Measurements from ENCODE around the gene PPAN.

Gene PPAN

DNA sequence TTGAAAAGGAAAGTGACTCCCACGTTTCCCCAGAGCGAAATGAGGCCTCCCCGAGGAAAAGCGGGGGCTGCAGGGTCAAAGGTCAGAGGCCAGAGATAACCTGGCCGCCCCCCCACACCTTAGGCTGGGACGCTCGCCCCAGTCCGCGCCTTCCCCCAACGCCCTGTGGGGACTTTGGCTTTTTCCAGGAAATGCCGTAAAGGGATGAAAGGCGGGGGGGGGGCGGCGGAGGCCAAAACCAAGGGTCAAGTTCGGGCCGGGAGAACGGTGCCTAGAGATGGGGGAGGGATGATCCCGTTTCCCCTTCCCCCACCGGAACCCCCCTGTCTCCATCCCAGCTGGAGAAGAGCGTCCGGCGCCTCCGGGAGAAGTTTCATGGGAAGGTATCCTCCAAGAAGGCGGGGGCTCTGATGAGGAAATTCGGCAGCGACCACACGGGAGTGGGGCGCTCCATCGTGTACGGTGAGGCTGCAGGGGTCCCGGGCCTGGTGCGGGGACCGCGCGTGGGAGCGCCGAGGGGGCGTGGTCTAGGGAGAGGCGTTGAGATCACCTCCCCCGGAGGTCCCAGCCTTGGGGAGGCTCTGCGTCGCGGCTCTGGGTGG lies 19.5 kb upstream of the PPAN start:
- Histone ChIP-seq H3K4me1 (ENCODE audit: insufficient read depth, low read length) (no peaks in the 10 kb centered on the region), H3K36me3 (ENCODE audit: insufficient read depth, low read length) (no peaks in the 10 kb centered on the region), H2AFZ (ENCODE audit: low read depth, low read length) (peak overlapping the region; percentile 44), H3K9me3 (ENCODE audit: low read length) (peaks cover 6% of the 10 kb centered on the region), H3K27me3 (ENCODE audit: insufficient read depth, low read length) (peaks cover 8% of the 10 kb centered on the region), H3K4me3 (ENCODE audit: low read length) (peak overlapping the region; percentile 52)

GRCh38 chr19:10087296-10088061 lies 18.7 kb upstream of the PPAN start:
- Histone ChIP-seq H3K4me1 (ENCODE audit: insufficient read depth, low read length) (no peaks in the 10 kb centered on the region), H2AFZ (ENCODE audit: low read depth, low read length) (no peak overlapping the region), H3K9me3 (ENCODE audit: low read length) (peaks cover 6% of the 10 kb centered on the region), H3K27me3 (ENCODE audit: insufficient read depth, low read length) (peaks cover 8% of the 10 kb centered on the region), H3K36me3 (ENCODE audit: insufficient read depth, low read length) (no peaks in the 10 kb centered on the region), H3K4me3 (ENCODE audit: low read length) (no peak overlapping the region)

DNA sequence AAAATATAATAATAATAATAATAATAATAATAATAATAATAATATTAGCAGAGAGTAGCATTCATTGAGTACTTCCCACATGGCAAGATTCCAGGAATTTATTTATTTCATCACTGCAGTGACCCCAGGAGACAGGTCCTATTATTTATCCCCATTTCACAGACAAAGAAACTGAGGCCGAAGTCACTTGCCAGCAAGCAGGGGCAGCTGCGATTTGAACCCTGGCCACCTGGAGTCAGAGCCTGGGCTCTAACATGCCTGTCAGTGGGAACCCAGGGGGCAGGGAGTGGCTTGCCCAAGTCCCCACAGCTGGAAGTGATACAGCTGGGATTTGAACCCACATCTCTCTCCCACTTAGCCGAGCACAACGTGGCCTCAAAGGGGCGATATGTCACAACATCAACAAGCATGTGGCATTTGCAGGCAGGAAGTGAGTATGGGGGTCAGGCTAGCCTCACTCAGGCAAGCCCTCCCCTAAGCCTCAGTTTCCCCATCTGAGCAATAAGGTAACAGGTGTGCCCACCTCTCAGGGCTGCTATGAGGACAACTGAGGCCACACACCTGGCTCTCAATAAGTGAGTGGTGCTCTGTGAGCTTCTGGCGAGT lies 17.1 kb upstream of the PPAN start:
- Histone ChIP-seq H3K4me3 (ENCODE audit: low read length) (no peak overlapping the region), H3K27me3 (ENCODE audit: insufficient read depth, low read length) (peaks cover 8% of the 10 kb centered on the region)

GRCh38 chr19:10089801-10090375 lies 16.3 kb upstream of the PPAN start:
- H3K4me1 ChIP-seq (ENCODE audit: insufficient read depth, low read length): no peaks in the 10 kb centered on the region
- no peak overlapping the region for H3K4me3 ChIP-seq (ENCODE audit: low read length)
- H2AFZ ChIP-seq (ENCODE audit: low read depth, low read length): no peak overlapping the region
- H3K36me3 ChIP-seq (ENCODE audit: insufficient read depth, low read length): no peaks in the 10 kb centered on the region
- peaks cover 8% of the 10 kb centered on the region for H3K27me3 ChIP-seq (ENCODE audit: insufficient read depth, low read length)
- peaks cover 6% of the 10 kb centered on the region for H3K9me3 ChIP-seq (ENCODE audit: low read length)

More for the DNA sequence above, 17.1 kb upstream of the PPAN start:
- Histone ChIP-seq H3K9me3 (ENCODE audit: low read length) (peaks cover 6% of the 10 kb centered on the region), H3K36me3 (ENCODE audit: insufficient read depth, low read length) (no peaks in the 10 kb centered on the region), H2AFZ (ENCODE audit: low read depth, low read length) (no peak overlapping the region), H3K4me1 (ENCODE audit: insufficient read depth, low read length) (no peaks in the 10 kb centered on the region)

- no peak overlapping the region for H3K4me3 ChIP-seq (ENCODE audit: low read length)
- peaks cover under 1% of the 10 kb centered on the region for H3K4me1 ChIP-seq (ENCODE audit: insufficient read depth, low read length)
- H3K36me3 ChIP-seq (ENCODE audit: insufficient read depth, low read length): no peaks in the 10 kb centered on the region
- H2AFZ ChIP-seq (ENCODE audit: low read depth, low read length): no peak overlapping the region
- no peaks in the 10 kb centered on the region for H3K27me3 ChIP-seq (ENCODE audit: insufficient read depth, low read length)
- peaks cover 9% of the 10 kb centered on the region for H3K9me3 ChIP-seq (ENCODE audit: low read length)
Measured at GRCh38 chr19:10091370-10091687, 14.8 kb upstream of the PPAN start.

DNA sequence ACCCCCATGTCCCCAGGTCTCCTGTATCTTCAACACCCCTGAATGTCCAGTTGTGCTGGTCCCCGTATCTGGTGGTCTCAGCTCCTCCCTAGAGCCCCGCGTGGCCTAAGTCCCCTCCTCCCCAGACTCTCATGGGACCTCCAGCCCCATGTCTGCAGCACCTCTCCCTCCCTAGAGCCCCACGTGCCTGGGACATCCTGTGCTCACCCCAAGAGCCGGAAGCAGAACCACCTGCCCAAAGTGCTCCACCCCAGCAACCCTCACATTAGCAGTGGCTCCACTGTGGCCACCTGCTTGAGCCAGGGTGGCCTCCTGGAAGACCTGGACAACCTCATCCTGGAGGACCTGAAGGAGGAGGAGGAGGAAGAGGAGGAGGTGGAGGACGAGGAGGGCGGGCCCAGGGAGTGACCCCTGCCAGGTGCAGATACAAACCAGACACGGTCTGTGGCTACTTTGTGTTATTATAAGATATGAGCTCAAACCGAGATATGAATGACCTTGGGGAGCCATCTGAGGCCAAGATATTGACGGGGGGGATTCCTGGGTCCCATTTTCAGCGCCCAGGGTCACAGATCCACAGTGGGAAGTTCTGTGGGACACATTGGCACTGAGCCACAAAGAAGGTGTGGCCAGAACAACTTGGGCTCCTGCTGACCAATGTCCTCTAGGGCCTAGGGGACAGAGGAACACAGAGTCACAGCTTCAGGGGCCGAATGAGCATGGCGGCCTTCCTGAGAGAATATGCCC lies 14.1 kb upstream of the PPAN start:
- no peaks in the 10 kb centered on the region for H3K27me3 ChIP-seq (ENCODE audit: insufficient read depth, low read length)
- peaks cover 2% of the 10 kb centered on the region for H3K4me1 ChIP-seq (ENCODE audit: insufficient read depth, low read length)
- no peak overlapping the region for H2AFZ ChIP-seq (ENCODE audit: low read depth, low read length)
- H3K9me3 ChIP-seq (ENCODE audit: low read length): peaks cover 9% of the 10 kb centered on the region
- no peak overlapping the region for H3K4me3 ChIP-seq (ENCODE audit: low read length)
- H3K36me3 ChIP-seq (ENCODE audit: insufficient read depth, low read length): no peaks in the 10 kb centered on the region

GRCh38 chr19:10092648-10093294 lies 13.4 kb upstream of the PPAN start:
- Histone ChIP-seq H2AFZ (ENCODE audit: low read depth, low read length) (no peak overlapping the region), H3K27me3 (ENCODE audit: insufficient read depth, low read length) (no peaks in the 10 kb centered on the region), H3K9me3 (ENCODE audit: low read length) (peaks cover 9% of the 10 kb centered on the region), H3K4me3 (ENCODE audit: low read length) (no peak overlapping the region), H3K36me3 (ENCODE audit: insufficient read depth, low read length) (no peaks in the 10 kb centered on the region), H3K4me1 (ENCODE audit: insufficient read depth, low read length) (peaks cover 2% of the 10 kb centered on the region)

- no peaks in the 10 kb centered on the region for H3K36me3 ChIP-seq (ENCODE audit: insufficient read depth, low read length)
- no peak overlapping the region for H3K4me3 ChIP-seq (ENCODE audit: low read length)
- no peak overlapping the region for H2AFZ ChIP-seq (ENCODE audit: low read depth, low read length)
- peaks cover 9% of the 10 kb centered on the region for H3K9me3 ChIP-seq (ENCODE audit: low read length)
- peaks cover 2% of the 10 kb centered on the region for H3K4me1 ChIP-seq (ENCODE audit: insufficient read depth, low read length)
- no peaks in the 10 kb centered on the region for H3K27me3 ChIP-seq (ENCODE audit: insufficient read depth, low read length)
Measured at GRCh38 chr19:10093295-10094186, 12.6 kb upstream of the PPAN start.

DNA sequence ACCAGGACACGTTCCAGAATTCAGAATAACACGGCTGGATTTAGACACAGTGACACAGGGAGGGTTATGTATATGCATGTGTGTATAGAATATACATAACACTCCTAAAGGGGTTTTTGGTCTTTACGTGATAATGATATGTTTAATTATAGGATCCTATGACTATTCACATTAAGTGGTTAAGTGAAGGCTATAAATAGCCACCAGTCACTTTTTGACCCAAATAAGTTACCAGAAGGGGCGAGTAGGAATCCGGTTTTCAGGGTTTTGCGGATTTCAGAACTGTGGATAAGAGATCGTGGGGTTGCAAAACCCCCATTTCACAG lies 10.6 kb upstream of the PPAN start:
- no peak overlapping the region for H2AFZ ChIP-seq (ENCODE audit: low read depth, low read length)
- H3K36me3 ChIP-seq (ENCODE audit: insufficient read depth, low read length): no peaks in the 10 kb centered on the region
- H3K4me1 ChIP-seq (ENCODE audit: insufficient read depth, low read length): peaks cover 2% of the 10 kb centered on the region
- H3K4me3 ChIP-seq (ENCODE audit: low read length): peak overlapping the region; percentile 23
- peaks cover 4% of the 10 kb centered on the region for H3K9me3 ChIP-seq (ENCODE audit: low read length)
- H3K27me3 ChIP-seq (ENCODE audit: insufficient read depth, low read length): no peaks in the 10 kb centered on the region

- Histone ChIP-seq H3K27me3 (ENCODE audit: insufficient read depth, low read length) (no peaks in the 10 kb centered on the region), H2AFZ (ENCODE audit: low read depth, low read length) (peak overlapping the region; percentile 70), H3K36me3 (ENCODE audit: insufficient read depth, low read length) (no peaks in the 10 kb centered on the region), H3K4me3 (ENCODE audit: low read length) (peak overlapping the region; percentile 47), H3K9me3 (ENCODE audit: low read length) (peaks cover 3% of the 10 kb centered on the region), H3K4me1 (ENCODE audit: insufficient read depth, low read length) (peaks cover 2% of the 10 kb centered on the region)
Measured at GRCh38 chr19:10095948-10096614, 10.1 kb upstream of the PPAN start.

DNA sequence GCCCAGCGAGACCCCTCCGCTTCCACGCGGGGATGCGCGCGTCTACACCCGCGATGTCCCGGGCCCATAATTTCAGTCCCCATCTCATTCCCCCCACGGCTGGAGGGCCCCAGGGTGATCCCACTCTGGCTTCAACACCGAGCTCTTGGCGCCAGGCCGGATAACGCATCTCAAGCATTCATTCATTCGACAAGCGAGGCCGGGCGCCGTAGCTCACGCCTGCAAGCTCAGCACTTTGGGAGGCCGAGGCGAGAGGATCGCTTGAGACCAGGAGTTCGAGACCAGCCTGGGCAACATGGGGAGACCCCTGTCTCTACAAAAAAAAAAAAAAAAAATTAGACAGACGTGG lies 9.6 kb upstream of the PPAN start:
- H3K4me3 ChIP-seq (ENCODE audit: low read length): peak overlapping the region; percentile 47
- H3K36me3 ChIP-seq (ENCODE audit: insufficient read depth, low read length): no peaks in the 10 kb centered on the region
- no peaks in the 10 kb centered on the region for H3K27me3 ChIP-seq (ENCODE audit: insufficient read depth, low read length)
- peaks cover 3% of the 10 kb centered on the region for H3K9me3 ChIP-seq (ENCODE audit: low read length)
- H2AFZ ChIP-seq (ENCODE audit: low read depth, low read length): peak overlapping the region; percentile 70
- peaks cover 2% of the 10 kb centered on the region for H3K4me1 ChIP-seq (ENCODE audit: insufficient read depth, low read length)
